Midbrain (tissue), 1 donor: ENCODE data around the gene ASCL4.

ENCODE experiments used
- DNase-seq: peaks from one replicate; lab custom pipeline; 2025; lab: John Stamatoyannopoulos, UW

Gene ASCL4

GRCh38 chr12:107778383-107779025, 4.0 kb downstream of the ASCL4 start:
- DNase-seq: no peak

GRCh38 chr12:107779077-107779831, 4.8 kb downstream of the ASCL4 start:
- DNase-seq: no peak

- peak; percentile 3 for DNase-seq
Observed at GRCh38 chr12:107780298-107780697, 5.8 kb downstream of the ASCL4 start.

GRCh38 chr12:107782067-107782466, 7.6 kb downstream of the ASCL4 start:
- DNase-seq: no peak

GRCh38 chr12:107783406-107784376, 9.2 kb downstream of the ASCL4 start:
- no peak for DNase-seq

- DNase-seq: no peak
Observed at GRCh38 chr12:107788281-107788680, 13.8 kb downstream of the ASCL4 start.

GRCh38 chr12:107788690-107789458, 14.4 kb downstream of the ASCL4 start:
- no peak for DNase-seq

GRCh38 chr12:107791465-107792089, 17.1 kb downstream of the ASCL4 start:
- no peak for DNase-seq

GRCh38 chr12:107794451-107794850, 19.9 kb downstream of the ASCL4 start:
- no peak for DNase-seq

- DNase-seq: no peak
Observed at GRCh38 chr12:107798580-107798979, 24.1 kb downstream of the ASCL4 start.

GRCh38 chr12:107801150-107801549, 26.6 kb downstream of the ASCL4 start:
- no peak for DNase-seq

GRCh38 chr12:107803092-107803491, 28.6 kb downstream of the ASCL4 start:
- DNase-seq: no peak

- DNase-seq: no peak
Observed at GRCh38 chr12:107805488-107806180, 31.1 kb downstream of the ASCL4 start.

- no peak for DNase-seq
Observed at GRCh38 chr12:107807471-107808150, 33.1 kb downstream of the ASCL4 start.

- no peak for DNase-seq
Observed at GRCh38 chr12:107817250-107817649, 42.7 kb downstream of the ASCL4 start.

- DNase-seq: no peak
Observed at GRCh38 chr12:107818984-107819383, 44.5 kb downstream of the ASCL4 start.

GRCh38 chr12:107822356-107822755, 47.9 kb downstream of the ASCL4 start:
- DNase-seq: no peak
